GM21360 (cell line): ENCODE data around the gene ISY1.
"Not testable (repeated sequence)": the region's sequence is repeated elsewhere in the genome, so short reads cannot be mapped to it uniquely, and the experiment has no call there.

Experiments used
- ATAC-seq: cut with Tn5 transposase; IDR thresholded peaks from one replicate; pipeline ENCODE4 v1.9.1; 2021; ENCODE audit warnings: mild to moderate bottlenecking, moderate library complexity; ENCODE audit not compliant: unreplicated experiment

Gene ISY1

DNA sequence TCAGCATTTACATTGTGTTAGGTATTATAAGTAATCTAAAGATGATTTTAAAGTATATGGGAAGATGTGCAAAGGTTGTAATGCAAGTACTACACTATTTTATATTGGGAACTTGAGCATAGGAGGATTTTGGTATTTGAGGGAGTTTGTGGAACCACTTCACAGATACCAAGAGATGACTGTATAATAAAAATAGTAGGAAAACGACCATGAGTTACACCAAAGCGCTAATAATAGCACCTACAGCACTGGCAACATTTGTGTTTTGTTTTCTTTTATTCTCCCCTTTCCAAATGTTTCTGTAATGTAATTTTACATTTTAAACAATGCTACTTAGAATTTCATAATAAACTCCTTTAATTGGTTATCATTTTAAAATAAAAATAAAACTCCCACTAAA is 12.3 kb upstream of the ISY1 start:
- ATAC-seq: no peak

DNA sequence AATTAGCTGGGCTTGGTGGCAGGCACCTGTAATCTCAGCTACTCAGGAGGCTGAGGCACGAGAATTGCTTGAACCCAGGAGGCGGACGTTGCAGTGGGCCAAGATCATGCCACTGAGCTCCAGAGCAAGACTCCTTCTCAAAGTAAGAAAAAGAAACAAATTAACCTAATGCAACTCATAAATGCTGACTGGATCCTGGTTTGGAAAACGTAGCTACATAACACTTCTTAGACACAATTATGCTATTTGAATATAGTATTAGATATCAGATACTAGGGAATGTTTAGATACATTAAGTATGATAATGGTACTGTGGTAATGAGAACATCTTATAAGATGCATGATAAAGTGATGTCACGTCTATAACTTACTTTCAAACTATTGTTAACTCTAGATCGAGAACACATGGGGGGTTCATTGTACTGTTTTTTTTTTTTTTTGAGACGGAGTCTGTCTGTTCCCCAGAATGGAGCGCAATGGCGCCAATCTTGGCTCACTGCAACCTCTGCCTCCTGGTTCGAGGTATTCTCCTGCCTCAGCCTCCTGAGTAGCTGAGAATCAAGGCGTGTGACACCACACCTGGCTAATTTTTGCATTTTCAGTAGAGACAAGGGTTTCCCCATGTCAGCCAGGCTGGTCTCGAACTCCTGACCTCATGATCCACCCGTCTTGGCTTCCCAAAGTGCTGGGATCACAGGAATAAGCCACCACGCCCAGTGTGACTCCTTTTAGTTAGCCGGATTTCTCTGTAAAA is 5.9 kb upstream of the ISY1 start:
- ATAC-seq: no peak

DNA sequence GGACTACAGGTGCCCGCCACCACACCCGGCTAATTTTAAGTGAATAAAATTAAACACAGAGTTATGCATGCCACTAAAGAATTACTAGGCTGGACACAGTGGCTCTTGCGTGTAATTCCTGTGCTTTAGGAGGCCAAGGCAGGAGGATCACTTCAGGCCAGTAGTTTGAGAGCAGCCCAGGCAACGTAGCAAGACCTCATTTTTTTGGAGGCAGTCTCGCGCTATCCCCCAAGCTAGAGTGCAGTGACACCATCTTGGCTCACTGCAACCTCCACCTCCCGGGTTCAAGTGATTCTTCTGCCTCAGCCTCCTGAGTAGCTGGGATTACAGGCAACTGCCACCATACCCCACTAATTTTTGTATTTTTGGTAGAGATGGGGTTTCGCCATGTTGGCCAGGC is 4.7 kb upstream of the ISY1 start:
- ATAC-seq: not testable (repeated sequence)

DNA sequence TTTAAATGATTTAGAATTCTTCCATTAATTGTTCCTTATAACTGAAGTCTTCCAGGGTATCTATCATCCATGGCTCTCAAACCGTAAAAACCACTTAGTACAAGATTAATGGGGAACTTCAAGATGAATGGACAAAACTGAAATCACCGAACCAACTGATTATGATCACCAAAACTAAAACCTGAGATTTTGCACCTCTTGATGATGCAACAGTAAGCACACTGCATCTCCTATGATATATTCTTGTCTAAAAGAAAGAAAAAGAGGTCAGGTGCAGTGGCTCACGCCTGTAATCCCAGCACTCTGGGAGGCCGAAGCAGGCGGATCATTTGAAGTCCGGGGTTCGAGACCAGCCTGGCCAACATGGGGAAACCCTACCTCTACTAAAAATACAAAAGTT is 3.6 kb upstream of the ISY1 start:
- no peak for ATAC-seq

DNA sequence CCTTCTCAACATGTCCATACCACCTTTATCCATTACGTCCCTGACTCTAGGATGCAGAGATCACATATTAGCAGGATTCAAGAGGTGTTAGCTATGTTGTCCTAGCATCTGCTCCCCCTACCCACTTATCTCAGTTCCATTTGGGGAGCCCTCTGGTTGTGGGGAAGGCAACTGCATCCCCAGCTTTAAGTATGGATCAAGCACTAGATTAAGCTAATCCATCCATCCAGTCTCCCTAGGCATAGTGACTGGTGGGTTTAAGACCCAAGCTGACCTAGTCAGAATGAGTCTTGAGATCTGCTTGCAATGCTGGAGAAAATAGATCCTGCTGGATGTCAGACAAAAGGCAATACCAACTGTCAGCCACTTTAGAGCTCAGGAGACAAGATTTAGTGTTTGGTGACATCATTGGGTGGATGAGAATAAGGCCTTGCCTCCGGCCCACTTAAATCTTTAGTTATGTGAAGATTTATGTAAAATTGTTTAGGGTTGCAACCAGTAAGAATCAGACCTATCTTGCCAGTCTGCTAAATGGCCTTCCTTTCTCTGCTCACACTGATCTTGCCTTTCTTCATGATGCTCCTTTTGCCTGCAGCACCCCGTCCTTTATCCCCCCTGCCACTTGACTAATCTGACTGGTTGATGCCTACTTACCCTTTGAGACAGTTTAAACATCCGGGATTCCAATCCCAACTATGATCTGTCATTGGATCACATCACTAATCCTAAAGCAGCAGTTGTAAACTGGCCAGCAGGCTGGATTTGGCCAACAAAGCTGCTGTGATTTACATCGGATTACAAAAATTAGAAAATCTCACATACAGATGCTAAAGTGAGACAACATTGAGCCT is 2.1 kb upstream of the ISY1 start:
- ATAC-seq: no peak

DNA sequence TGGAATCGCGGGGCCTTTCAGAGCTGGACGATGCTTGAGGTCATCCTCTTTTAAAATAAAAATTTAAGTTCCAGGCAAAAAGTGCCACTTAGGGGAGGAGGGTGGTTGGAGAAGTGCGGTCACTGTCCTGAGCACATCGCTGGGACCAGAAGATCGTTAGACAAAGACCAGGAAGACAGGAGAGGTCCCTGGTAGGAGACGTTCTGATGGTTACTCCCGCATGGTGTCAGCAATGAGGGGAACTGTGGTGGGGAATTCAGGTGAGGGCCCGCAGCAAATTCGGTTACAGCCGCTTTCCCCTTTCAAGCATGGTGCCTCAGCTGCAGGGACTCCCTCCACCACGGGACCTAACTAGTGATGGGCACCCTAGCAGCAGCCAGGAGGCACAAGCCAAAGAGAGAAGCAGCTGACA is 1.0 kb upstream of the ISY1 start:
- no peak for ATAC-seq

DNA sequence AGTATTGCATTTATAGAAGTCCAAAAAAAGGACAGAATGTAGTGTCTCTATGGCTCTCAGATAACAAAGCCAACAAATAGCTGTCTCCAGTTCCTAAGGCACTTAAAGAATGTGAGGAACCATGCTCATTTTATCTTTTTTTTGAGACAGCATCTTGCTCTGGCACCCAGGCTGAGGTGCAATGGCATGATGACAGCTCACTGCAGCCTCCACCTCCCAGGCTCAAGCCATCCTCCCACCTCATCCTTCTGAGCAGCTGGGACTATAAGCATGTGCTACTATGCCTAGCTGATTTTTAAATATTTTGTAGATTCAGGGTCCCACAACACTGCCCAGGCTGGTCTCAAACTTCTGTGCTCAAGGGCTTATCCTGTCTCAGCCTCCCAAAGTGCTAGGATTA is 16.1 kb downstream of the ISY1 start:
- ATAC-seq: no peak

DNA sequence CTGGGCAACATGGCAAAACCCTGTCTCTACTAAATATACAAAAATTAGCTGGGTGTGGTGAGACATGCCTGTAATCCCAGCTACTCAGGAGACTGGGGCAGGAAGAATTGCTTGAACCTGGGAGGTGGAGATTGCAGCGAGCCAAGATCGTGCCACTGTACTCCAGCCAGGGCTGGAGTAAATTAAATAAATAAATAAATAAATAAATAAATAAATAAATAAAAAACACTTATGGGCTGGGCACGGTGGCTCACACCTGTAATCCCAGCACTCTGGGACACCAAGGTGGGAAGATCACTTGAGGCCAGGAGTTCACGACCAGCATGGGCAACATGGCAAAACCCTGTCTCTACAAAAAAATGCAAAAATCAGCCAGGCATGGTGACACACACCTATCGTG is 19.9 kb downstream of the ISY1 start:
- ATAC-seq: not testable (repeated sequence)

DNA sequence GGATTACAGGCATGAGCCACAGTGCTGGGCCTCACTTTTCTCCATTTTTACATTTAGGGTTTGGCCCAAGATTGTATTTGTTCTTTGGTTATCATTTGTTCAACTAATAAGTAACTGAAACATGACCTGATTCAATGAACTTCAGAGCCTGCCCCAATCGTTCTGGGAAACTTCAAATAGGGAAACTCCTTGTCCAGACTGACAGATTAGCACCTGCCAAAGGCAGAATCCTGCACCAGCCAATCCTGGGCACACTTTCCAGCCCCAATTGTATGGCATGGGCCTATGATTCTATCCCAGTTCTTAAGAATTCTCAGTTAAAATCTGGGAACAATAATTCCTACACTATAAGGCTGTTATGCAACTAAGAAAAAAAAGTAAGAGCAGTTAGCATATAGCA is 21.0 kb downstream of the ISY1 start:
- ATAC-seq: no peak

DNA sequence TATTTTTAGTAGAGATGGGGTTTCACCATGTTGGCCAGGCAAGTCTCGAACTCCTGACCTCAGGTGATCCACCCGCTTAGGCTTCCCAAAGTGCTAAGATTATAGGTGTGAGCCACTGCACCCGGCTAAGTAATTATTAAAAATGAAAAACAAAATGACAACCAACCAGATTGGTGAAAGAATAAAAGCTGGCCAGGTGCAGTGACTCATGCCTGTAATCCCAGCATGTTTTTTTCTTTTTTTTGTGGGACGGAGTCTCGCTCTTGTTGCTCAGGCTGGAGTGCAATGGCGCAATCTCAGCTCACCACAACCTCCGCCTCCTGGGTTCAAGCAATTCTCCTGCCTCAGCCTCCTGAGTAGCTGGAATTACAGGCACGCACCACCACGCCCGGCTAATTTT is 24.6 kb downstream of the ISY1 start:
- ATAC-seq: not testable (repeated sequence)

DNA sequence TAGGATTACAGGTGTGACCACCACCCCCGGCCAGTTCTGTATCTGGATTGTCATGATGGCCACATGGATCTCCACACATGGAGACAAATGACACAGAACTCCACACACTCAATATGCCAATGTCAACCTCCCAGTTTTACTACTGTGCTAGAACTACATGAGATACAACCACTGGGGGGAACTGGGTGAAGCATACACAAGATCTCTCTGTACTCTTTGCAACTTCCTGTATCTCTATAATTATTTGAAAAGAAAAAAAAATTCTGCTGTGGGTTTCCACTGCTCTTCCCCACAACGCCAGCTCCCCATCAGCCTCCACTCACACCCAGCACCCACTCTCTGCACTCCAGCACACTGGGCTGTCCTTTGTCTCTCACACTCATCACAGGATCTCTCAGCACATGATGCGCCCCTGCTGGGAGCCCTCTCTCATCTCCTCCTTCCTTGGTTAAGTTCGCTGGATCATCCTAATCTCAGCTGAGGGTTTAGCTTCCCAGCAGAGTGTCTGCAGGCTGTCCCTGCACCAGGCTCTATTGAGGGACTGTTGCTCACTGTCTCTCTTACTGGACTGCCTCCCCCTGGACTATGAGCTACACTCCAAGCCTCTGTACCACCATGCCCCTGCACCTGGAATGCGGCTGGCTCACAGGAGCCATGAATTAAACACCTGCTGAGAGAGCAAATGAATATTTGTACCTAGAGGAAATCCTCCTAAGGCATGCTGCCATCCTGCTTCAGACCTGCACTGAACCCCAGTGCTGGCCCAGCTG is 28.6 kb downstream of the ISY1 start:
- no peak for ATAC-seq

DNA sequence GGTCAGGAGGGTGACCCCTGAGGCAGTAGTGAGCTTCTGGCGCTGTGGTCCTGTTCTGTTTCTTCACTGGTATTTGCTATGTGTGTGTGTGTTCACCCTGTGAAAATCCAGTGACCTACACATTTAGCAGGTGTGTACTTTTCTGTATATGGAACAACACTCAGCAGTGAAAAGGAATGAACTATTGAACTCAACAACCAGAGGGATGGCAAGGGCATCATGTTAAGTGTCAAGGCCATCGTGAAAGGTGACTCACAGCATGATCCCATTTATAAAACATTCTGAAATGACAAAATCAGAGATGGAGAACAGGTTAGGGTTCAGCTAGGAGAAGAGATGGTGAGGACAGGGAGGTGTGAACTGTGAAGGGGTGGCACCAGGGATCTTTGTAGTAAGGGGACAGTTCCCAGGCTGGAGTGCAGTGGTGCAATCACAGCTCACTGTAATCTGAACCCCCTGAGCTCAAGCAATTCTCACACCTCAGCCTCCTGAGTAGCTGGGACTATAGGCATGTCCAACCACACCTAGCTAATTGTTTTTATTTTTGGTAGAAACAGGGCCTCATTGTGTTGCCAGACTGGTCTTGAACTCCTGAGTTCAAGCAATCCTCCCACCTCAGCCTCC is 29.3 kb downstream of the ISY1 start:
- ATAC-seq: no peak

DNA sequence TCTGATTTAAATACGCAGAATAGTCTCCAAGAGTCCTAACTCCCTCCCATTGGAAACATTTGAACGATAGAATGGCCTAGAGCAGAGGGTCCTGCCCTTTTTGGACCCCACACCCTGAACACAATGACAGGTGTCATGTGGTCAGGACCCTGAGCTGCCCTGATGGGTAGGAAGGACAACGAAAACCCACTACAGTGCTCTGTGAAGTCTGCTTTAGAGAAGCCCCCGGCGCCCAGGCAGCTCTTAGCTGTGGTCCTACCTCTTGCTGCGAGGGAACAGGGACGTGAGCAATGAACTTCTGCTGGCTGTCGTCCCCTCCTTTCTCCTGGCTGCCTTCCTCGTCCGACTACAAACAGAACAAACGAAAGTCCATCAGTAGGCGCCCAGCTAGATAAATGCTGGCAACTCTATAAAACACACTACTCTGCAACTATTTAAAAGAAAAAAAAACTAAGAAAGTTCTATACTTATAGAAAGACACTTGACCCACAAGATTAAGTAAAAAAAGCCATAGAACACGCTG is 30.5 kb downstream of the ISY1 start:
- ATAC-seq: no peak

DNA sequence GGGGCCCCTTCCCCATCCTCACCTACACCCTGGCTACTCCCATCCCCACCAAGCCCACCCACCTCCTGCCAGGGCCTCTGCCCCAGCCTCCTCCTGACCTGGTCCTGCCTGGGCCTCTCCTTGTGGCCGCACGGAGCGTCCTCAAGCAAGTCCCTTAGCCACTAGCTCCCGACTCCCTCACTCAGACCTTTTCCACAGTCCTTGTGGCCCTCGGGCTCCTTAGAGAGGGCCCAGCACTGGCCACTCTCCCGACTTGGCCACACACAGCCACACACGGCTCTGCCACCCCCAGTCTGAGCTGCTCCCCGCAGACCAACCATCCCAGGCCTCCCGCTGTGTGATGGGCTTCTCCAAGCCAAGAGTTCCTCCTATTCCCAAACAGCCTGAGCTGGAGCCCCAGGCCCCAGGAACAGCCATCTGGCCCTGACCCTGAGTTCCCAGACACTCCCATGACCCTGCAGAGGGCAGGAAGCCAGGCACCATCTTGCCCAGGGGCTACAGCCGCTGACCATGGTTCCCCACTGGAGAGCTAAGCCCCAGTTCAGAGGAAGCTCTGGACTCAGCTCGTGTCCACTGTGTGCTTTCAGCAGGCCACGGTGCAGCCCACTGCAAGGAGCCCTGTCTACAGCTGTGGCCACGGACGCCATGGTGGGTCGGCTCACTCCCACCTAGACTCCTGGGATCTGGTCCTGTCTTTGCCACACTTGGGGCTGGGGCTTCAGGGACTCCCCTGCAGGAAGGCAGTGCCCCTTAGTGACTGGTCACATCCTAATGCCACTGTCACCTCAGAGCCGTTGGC is 32.3 kb downstream of the ISY1 start:
- no peak for ATAC-seq

DNA sequence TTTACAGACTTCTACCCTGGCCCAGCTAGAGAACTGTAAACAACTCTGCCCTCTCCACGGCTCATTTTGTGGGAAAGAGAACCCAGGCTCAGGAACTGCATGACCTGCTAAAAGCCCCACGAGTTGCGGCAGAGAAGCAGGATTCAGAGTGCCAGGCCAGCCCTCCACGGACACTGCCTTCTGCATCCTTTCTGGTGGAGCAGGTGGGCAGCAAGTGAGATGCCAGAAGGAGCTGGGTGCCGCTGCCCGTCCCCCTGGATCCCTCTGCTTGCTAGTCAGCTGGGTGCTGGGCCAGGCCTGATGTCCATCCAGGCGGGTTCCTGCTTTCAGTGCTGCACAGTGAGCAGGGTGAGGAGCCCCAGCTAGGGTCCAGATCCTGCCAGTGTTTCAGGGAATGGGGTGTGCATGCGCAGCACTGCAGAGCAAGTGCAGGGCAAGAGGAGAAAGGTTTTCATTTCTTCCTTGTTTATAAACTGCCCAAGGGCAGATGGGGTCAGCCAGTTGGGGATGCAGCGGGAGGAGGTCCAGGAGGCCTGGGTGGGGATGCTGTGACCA is 34.1 kb downstream of the ISY1 start:
- ATAC-seq: no peak

DNA sequence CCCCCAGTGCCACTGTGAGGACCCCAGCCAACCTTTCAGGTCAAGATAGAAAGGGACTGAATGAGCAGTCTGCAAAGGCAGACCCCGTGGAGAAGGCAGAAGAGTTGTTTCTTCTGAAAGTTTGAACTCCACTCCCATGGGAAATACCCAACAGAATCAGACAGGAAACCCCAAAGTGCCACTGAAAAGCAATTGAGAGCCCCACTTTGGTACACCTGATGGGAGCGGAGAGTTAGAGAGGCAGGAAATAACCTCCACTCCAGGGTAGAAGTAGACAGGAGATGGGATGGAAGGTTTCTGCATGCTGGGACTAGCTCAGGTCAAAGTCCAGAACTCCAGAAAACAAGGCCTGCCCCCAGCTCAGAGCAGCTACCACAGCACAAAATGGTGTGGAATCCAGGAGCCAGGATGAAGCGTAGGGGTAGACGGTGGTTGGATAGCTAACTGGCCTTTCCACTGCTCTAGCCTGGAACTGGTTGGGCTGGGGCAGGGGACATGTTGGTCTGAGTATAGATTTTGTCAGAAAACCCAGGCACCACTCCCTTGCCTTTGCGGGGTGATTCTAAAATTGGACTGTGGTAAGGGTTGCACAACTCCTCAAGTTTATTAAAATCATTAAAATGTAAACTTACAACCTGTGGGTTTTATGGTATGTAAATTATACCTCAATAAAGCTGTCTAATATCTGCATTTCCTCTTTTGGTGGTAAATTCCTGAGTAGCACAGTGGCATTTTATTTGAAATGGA is 37.4 kb downstream of the ISY1 start:
- ATAC-seq: no peak

DNA sequence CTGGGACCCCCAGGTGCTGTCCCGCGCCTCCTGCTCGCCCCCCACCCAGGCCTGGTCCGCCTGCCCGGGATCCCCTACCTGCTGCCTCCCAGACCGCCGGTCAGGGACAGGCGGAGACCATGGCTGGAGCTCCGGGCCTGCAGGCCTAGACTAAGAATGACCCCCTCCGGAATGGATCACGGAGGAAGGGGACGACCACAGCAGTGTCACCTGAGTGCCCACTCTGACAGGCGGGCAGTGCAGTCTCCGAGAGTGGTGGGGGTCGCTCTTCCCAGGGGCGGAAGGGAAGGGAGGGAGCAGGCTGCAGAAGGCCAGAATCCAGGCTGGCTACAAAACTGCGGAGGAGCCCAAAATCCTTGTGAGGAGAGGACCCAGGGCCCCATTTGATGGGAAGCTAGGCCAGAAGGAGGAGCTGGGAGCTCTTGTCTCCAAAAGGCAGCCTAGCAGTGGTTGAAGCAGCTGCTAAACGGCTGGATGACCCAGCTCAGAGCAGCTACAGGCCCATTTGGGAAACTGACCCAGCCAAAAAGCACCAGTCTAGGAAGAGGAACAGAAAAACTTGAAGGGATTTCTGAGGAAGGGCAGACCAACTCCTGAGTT is 38.4 kb downstream of the ISY1 start:
- ATAC-seq: no peak

DNA sequence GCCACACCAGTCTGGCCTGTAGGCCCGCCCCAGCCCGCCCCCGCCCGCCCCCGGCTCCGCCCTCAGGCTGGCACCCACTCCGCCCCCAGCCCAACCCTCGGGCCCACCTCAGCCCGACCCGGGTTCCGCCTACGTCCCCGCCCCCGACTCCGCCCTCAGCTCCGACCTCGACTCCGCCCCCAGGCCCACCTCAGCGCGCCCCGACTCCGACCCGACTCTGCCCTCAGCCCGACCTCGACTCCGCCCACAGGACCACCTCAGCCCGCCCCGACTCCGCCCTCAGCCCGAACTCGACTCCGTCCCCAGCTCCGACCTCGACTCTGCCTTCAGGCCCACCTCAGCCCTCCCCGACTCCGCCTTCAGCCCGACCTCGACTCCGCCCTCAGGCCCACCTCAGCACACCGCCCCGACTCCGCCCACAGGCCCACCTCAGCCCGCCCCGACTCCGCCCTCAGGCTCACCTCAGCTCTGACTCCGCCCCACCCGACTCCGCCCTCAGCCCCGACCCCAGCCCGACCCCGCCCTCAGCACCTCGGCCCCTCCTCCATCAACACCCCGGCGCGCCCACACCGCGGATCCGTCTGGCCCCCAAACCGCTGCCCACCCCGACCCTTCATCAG is 39.0 kb downstream of the ISY1 start, which contains the start of gene RAB43:
Gene RAB43 (minus strand): TSS at position 13 of the 620 bp plus-strand sequence. CDS start 315 bp downstream, outside the sequence.
- ATAC-seq: peak; percentile 46
